ENCODE data around the gene VAT1L. TPM values are rescaled to one million over a fixed set of nuclear protein-coding genes. Genes with fewer than 3 reads are reported as not detected.

Gene VAT1L
- total and polyA plus RNA-seq, 10 of the 15 experiments (the other 5 are each of a cell fraction or from before 2014, with no cell fraction given): 0.06 to 0.18 (median 0.10) TPM; not detected in 5

DNA sequence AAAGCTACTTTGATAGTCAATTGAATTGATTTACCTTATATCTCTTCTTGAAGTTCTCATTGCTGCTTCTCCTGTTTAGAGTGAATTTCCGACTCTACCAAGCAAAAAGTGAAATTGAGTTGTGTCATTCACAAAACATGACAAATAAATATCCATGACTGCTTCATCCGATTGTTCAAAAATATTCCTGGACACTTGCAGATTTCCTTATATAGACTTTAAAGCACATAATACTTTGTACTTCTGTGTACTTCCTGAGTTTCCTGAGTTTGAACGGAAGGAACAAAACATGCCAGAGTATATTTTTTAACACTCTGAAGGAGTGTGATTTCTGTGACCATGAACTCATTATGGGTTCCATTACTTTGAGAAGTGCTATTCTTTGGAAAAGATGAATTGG is 20.5 kb upstream of the VAT1L start:
- no peak overlapping the region for H3K4me3 ChIP-seq
- ChIA-PET SMC1A (ENCODE audit: uncharacterized antibody, unreplicated experiment) (no interaction called here), CTCF (no interaction called here), POLR2A (no interaction called here), RAD21 (ENCODE audit: unreplicated experiment) (no interaction called here)
- 18% methylated on average over 3 of the region's 3 CpGs for WGBS (ENCODE audit: insufficient coverage, insufficient replicate concordance, low lambda C conversion rate, missing lambda C conversion rate)
- FAIRE-seq (no peak), DNase-seq (ENCODE audit: low read depth, low spot score) (no peak), ATAC-seq (no peak)
- H3K4me2 ChIP-seq (ENCODE audit: control insufficient read depth, insufficient read depth): no peak overlapping the region
- intact Hi-C loops (cut with micrococcal nuclease; ENCODE audit: unreplicated experiment): no loop called here
- no peaks in the 10 kb centered on the region for H3K9me3 ChIP-seq (replicated peaks; ENCODE audit: control insufficient read depth, insufficient read depth, low read length)
- no peaks in the 10 kb centered on the region for H3K36me3 ChIP-seq (ENCODE audit: control insufficient read depth in 2 of 2, insufficient read depth in 2 of 2, low read length in 1 of 2)
- no peak overlapping the region for H2AFZ ChIP-seq (ENCODE audit: control insufficient read depth, low read depth, low read length)
- BruUV-seq (replicated peaks): no TSS peak
- H4K20me1 ChIP-seq (ENCODE audit: control insufficient read depth, insufficient read depth): no peaks in the 10 kb centered on the region
- H3K27ac ChIP-seq (ENCODE audit: control insufficient read depth, insufficient read depth): no peak overlapping the region
- H3K4me1 ChIP-seq (ENCODE audit: control insufficient read depth, insufficient read depth, low read length): no peaks in the 10 kb centered on the region
- H3K9ac ChIP-seq (ENCODE audit: control insufficient read depth, insufficient read depth, low read length): no peak overlapping the region
- TF ChIP-seq, protein P1, sequence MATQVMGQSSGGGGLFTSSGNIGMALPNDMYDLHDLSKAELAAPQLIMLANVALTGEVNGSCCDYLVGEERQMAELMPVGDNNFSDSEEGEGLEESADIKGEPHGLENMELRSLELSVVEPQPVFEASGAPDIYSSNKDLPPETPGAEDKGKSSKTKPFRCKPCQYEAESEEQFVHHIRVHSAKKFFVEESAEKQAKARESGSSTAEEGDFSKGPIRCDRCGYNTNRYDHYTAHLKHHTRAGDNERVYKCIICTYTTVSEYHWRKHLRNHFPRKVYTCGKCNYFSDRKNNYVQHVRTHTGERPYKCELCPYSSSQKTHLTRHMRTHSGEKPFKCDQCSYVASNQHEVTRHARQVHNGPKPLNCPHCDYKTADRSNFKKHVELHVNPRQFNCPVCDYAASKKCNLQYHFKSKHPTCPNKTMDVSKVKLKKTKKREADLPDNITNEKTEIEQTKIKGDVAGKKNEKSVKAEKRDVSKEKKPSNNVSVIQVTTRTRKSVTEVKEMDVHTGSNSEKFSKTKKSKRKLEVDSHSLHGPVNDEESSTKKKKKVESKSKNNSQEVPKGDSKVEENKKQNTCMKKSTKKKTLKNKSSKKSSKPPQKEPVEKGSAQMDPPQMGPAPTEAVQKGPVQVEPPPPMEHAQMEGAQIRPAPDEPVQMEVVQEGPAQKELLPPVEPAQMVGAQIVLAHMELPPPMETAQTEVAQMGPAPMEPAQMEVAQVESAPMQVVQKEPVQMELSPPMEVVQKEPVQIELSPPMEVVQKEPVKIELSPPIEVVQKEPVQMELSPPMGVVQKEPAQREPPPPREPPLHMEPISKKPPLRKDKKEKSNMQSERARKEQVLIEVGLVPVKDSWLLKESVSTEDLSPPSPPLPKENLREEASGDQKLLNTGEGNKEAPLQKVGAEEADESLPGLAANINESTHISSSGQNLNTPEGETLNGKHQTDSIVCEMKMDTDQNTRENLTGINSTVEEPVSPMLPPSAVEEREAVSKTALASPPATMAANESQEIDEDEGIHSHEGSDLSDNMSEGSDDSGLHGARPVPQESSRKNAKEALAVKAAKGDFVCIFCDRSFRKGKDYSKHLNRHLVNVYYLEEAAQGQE (IDR thresholded peaks at IDR 0.05; ENCODE audit: low read depth, low read length): no peak
- no peak for TF ChIP-seq NFIC (IDR thresholded peaks at IDR 0.05; ENCODE audit: low read depth, low read length)
- in situ Hi-C loops (cut with MboI): no loop called here
- no peaks in the 10 kb centered on the region; a peak in 1 of 4 replicates for H3K27me3 ChIP-seq (replicated peaks in 1 of 2; ENCODE audit: control insufficient read depth in 2 of 2, insufficient read depth in 2 of 2, low read length in 1 of 2)
- H3K79me2 ChIP-seq (ENCODE audit: control insufficient read depth, insufficient read depth, low read length): no peaks in the 10 kb centered on the region
